GM19193 (cell line): ENCODE data around the gene PLB1.

Source experiments
- POLR2A ChIP-seq: IDR thresholded peaks from 4 replicates; pipeline ENCODE4 v1.6.1; 2011; ENCODE audit not compliant: insufficient read depth, insufficient read length; ENCODE audit errors: extremely low read depth

PLB1 gene

DNA sequence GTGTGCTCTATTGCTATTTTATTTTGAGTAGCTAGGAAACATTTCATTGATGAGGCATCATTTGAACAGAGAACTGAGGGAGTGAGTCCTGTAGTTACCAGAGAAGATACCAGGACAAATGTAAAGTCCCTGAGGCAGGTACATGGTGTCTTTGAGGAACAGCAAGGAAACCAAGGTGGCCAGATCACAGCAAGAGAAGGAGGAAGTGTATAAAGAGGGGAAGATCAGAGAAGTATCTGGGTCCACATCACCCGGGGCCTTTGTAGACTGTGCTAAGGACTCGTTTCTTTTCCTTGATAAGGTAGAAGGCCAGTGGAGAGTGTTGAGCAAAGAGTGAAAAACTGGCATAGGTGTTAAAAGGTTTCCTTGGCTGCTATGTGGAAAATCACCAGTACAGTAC lies 34.8 kb upstream of the PLB1 start:
- TF ChIP-seq POLR2A = no peak

DNA sequence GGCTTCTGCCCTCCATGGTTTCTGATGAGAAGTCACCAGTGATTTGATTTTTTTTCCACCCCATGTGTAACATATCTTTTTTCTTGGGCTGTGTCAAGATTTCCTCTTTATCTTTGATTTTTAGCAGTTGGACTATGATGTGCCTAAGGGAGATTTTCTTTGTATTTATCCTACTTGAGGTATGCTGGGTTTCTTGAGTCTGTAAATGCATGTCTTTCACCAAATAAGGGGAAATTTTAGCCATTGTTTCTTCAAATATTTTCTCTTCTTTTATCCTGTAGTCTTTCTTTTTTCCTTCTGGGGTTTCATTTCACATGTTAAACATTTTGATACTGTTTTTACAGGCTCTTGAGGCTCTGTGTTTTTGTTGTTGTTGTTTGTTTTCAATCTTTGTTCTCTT lies 33.7 kb upstream of the PLB1 start:
- TF ChIP-seq POLR2A = no peak

GRCh38 chr2:28463211-28463816 lies 32.5 kb upstream of the PLB1 start:
- TF ChIP-seq POLR2A = no peak

- no peak for TF ChIP-seq POLR2A
These were observed 32.0 kb upstream of the PLB1 start for GRCh38 chr2:28463893-28464292.

DNA sequence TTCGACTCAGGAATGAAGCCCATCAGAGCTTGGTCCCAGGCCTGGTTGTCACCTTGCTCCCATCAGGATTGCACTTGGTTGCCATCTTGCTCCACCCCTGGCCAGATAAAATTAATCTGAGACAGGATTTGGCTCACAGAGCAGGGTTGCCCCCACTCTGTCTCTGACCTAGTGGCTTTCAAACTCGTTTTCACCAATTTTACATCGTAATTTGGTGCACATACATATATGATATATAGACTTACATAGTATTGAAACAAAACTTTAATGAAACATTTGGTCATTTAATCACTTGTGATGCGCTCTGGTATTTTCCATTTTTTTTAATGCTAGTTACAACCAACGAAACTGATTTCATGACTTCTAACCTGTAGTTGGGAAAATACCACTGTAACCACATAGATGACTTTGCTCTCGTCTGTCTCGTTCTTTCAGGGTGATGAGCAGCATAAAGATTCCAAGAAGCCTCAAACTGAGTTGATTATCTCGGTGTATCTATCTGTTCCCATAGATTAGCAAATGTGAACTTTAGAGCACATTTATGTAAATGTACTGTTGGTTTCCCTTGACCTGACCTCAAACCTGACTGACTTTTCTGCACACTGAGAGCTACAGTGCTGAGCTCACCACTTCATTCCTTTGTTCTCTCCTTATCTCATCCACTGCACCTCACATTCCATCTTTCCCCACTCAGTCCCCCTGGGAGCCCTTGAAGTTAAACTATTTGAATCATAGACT lies 30.5 kb upstream of the PLB1 start:
- no peak for TF ChIP-seq POLR2A

DNA sequence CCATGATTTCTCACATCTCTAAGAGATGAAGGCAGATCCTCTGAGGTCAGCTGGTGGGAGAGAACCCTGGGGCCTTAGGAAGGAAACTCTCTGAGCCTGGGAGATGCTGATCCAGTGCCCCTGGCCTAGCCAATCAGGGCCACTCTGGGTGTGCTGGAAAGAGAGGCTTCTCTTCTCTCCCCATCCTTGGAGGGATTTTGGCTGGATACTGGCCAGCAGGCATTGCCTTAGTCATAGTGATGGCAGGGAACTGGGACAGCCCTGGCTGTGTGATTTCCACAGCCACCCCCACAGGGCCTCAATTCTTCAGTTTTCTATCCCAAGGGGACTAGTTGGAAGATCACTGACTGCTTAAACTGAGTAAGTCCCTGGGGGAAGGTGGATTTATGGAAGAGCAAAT lies 26.6 kb upstream of the PLB1 start:
- TF ChIP-seq POLR2A = no peak

GRCh38 chr2:28469947-28470535 lies 25.8 kb upstream of the PLB1 start:
- no peak for TF ChIP-seq POLR2A

DNA sequence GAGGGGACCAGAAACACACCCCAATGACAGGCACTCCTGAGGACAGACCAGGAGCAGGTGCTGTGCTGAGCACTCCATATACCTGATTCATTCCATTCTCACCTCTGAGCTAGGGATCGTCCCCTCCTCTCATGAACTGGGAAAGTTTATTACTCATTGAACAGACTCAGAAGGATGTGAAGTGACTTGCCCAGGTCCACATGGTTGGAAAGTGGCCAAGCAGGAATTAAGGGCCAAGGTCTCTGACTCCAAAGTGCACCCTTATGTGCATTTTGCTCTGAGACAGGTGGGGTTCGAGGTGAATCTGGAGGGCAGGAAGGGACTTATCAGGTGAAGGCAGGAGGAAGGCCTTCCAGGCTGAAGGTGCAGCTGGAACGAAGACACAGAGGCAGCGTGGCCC lies 25.1 kb upstream of the PLB1 start:
- no peak for TF ChIP-seq POLR2A

DNA sequence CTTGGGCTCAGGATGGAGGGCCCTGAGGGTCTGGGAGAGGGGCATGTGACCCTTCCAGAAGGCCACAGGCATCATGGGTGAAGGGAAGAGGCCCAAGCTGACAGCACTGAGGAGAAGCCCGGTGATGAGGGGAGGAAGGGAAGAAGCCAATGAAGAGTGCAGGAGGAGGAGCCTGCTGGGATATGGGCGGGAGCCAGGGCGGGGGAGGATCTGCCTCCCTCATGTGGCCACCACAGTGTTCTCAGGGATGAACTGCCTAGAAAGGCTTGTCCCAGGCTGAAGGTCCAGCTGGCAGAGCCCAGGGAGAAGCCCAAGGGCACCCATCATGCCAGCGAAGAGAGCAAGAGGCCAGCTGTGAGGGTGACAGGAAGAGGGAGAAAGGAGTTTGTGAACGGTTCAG lies 24.6 kb upstream of the PLB1 start:
- no peak for TF ChIP-seq POLR2A

- TF ChIP-seq POLR2A = no peak
These were observed 24.1 kb upstream of the PLB1 start for GRCh38 chr2:28471701-28472236.

GRCh38 chr2:28475088-28475595 lies 20.7 kb upstream of the PLB1 start:
- TF ChIP-seq POLR2A = no peak

DNA sequence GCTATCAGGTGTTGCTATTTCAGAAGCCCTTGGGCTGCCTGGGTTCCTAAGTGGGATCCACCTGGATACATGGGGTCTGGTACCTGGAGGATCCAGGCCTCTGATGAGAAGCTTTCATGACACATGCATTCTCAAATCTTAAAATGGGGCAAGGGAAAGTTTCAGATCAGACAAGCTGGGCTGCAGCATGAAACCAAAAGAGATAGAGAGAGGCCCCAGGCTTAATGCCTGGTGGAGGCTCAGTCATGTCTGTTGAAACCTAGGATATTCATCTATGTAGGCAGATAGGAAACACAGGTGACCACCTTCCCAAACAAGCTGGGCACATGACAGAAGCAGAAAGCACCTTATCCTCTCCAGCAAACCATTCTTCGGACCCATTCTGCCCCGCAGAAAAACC lies 18.8 kb upstream of the PLB1 start:
- TF ChIP-seq POLR2A = no peak

DNA sequence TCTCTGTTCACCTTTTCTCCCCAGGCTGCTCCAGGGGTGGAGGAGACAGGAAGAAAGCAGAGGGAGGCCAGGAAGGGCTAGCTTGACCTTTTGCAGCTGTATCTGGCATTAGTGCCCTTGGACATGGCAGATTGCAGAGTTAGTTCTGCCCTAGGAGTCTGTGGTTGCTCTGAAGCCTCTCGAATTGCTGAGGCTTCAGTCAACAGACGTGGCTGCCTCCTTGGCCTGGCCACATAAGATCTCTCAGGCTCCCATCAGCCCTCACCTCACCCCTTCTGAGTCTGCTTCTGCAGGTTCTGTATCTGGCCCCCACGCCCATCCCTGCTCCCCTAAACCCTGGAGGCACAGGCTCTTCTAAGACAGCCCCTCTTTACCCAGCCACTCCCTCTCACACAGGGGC lies 18.2 kb upstream of the PLB1 start:
- TF ChIP-seq POLR2A = no peak

- no peak for TF ChIP-seq POLR2A
These were observed 15.3 kb upstream of the PLB1 start for GRCh38 chr2:28480403-28481049.

DNA sequence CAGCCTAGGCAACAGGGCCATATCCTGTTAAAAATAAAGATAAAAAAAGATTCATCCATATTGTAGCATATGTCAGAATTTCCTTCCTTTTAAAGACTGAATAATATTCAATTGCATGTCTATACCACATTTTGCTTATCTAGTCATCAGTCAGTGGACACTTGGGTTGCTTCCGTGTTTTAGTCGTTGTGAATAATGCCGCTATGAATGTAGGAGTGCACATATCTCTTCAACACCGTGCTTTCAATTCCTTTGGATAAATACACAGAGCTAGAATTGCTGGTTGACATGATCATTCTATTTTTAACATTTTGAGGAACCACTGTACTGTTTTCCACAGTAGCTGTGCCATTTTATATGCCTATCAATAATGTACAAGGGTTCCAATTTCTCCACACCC lies 14.0 kb upstream of the PLB1 start:
- no peak for TF ChIP-seq POLR2A
